ENCODE results near the gene RBCK1. TPM values are rescaled to one million over a fixed set of nuclear protein-coding genes. Genes with fewer than 3 reads are reported as not detected.

The RBCK1 gene
- polyA plus RNA-seq, 3 donors: 66.8 to 110 (median 70.8) TPM

GRCh38 chr20:478010-478948 is 70.2 kb downstream of the RBCK1 start:
- Mint-ChIP-seq H3K27ac (peak overlapping the region in 2 of 7 donors; percentile 35 to 37), H3K4me1 (no peaks in the 10 kb centered on the region), H3K4me3 (no peak overlapping the region), H3K36me3 (peaks cover 44 to 46% of the 10 kb centered on the region in 2 donors), H3K9me3 (peaks cover 0 to 3% (median 0%) of the 10 kb centered on the region in 7 donors), H3K27me3 (ENCODE audit: low read depth in 3 of 3) (peaks cover 0 to 3% (median 0%) of the 10 kb centered on the region in 3 donors)
- no peaks in the 10 kb centered on the region for H3K27me3 ChIP-seq (ENCODE audit: control insufficient read depth in 2 of 2, insufficient read depth in 2 of 2, low read length in 2 of 2)
- no peak for TF ChIP-seq CTCF (IDR thresholded peaks at IDR 0.05)
- no peak overlapping the region for H3K4me2 ChIP-seq (replicated peaks; ENCODE audit: extremely low read depth, low read length, poor library complexity, severe bottlenecking)
- no peak overlapping the region for H3K9ac ChIP-seq (ENCODE audit: insufficient read depth, low read length, poor library complexity, severe bottlenecking)
- peak overlapping the region in 1 of 2 donors; percentile 10 for H3K27ac ChIP-seq (ENCODE audit: low read depth in 1 of 2, low read length in 2 of 2)
- no peak overlapping the region for H3K4me3 ChIP-seq (replicated peaks in 1 of 3; ENCODE audit: low read depth in 2 of 3, low read length in 3 of 3)
- no peaks in the 10 kb centered on the region for H3K9me3 ChIP-seq (replicated peaks in 1 of 2; ENCODE audit: control insufficient read depth in 1 of 2, insufficient read depth in 1 of 2, low read length in 2 of 2)
- no peaks in the 10 kb centered on the region for H3K79me2 ChIP-seq (ENCODE audit: insufficient read depth, low read length)
- H2AFZ ChIP-seq (ENCODE audit: insufficient read depth, low read depth, low read length, poor library complexity, severe bottlenecking): no peak overlapping the region
- H3K4me1 ChIP-seq (ENCODE audit: control insufficient read depth in 1 of 2, insufficient read depth in 2 of 2, low read length in 2 of 2): no peaks in the 10 kb centered on the region
- H3K36me3 ChIP-seq (replicated peaks in 1 of 2; ENCODE audit: control insufficient read depth in 1 of 2, insufficient read depth in 2 of 2, low read length in 2 of 2): peaks cover 35 to 66% of the 10 kb centered on the region in 2 donors
- WGBS (ENCODE audit: insufficient coverage): no CpG with 5 or more reads among the region's 8 CpGs
- H4K20me1 ChIP-seq (ENCODE audit: insufficient read depth, low read length): peaks cover 13% of the 10 kb centered on the region
- intact Hi-C loops (cut with micrococcal nuclease): no loop called here
- DNase-seq: no peak

GRCh38 chr20:478949-479429 is 70.9 kb downstream of the RBCK1 start:
- Mint-ChIP-seq H3K4me3 (no peak overlapping the region), H3K27ac (no peak overlapping the region), H3K36me3 (peaks cover 46 to 49% of the 10 kb centered on the region in 2 donors), H3K4me1 (no peaks in the 10 kb centered on the region), H3K27me3 (ENCODE audit: low read depth in 3 of 3) (peaks cover 0 to 3% (median 0%) of the 10 kb centered on the region in 3 donors), H3K9me3 (peaks cover 0 to 3% (median 0%) of the 10 kb centered on the region in 7 donors)
- DNase-seq: peak; percentile 32 to 62 (median 47)
- no peak overlapping the region for H3K4me2 ChIP-seq (replicated peaks; ENCODE audit: extremely low read depth, low read length, poor library complexity, severe bottlenecking)
- intact Hi-C loops (cut with micrococcal nuclease): loop anchor here in 1 of 2 donors (1.0 kb wide), 1 partner anchor 125 kb away; no protein-coding TSS in a partner anchor
- no peak overlapping the region for H3K4me3 ChIP-seq (replicated peaks in 1 of 3; ENCODE audit: low read depth in 2 of 3, low read length in 3 of 3)
- no CpG with 5 or more reads among the region's 3 CpGs for WGBS (ENCODE audit: insufficient coverage)
- H3K79me2 ChIP-seq (ENCODE audit: insufficient read depth, low read length): no peaks in the 10 kb centered on the region
- H3K27me3 ChIP-seq (ENCODE audit: control insufficient read depth in 2 of 2, insufficient read depth in 2 of 2, low read length in 2 of 2): no peaks in the 10 kb centered on the region
- H2AFZ ChIP-seq (ENCODE audit: insufficient read depth, low read depth, low read length, poor library complexity, severe bottlenecking): no peak overlapping the region
- peaks cover 40 to 68% of the 10 kb centered on the region in 2 donors for H3K36me3 ChIP-seq (replicated peaks in 1 of 2; ENCODE audit: control insufficient read depth in 1 of 2, insufficient read depth in 2 of 2, low read length in 2 of 2)
- H3K27ac ChIP-seq (ENCODE audit: low read depth in 1 of 2, low read length in 2 of 2): no peak overlapping the region
- H3K4me1 ChIP-seq (ENCODE audit: control insufficient read depth in 1 of 2, insufficient read depth in 2 of 2, low read length in 2 of 2): no peaks in the 10 kb centered on the region
- H3K9me3 ChIP-seq (replicated peaks in 1 of 2; ENCODE audit: control insufficient read depth in 1 of 2, insufficient read depth in 1 of 2, low read length in 2 of 2): no peaks in the 10 kb centered on the region
- H3K9ac ChIP-seq (ENCODE audit: insufficient read depth, low read length, poor library complexity, severe bottlenecking): no peak overlapping the region
- peak; percentile 73 for TF ChIP-seq CTCF (IDR thresholded peaks at IDR 0.05)
- H4K20me1 ChIP-seq (ENCODE audit: insufficient read depth, low read length): peaks cover 13% of the 10 kb centered on the region

All from CD14-positive monocyte (primary cell).